CD14-positive monocyte (primary cell): ENCODE results near the gene DNAJB14. TPM values are rescaled to one million over a fixed set of nuclear protein-coding genes. Genes with fewer than 3 reads are reported as not detected.
A peak's percentile ranks its signal among the peaks of the same experiment; 100 is the strongest.

Experiments
- DNase-seq, 3 donors: peaks; one replicate each; pipeline ENCODE4 v3.0.0-alpha.2; 2011 to 2022
- H2AFZ ChIP-seq: 2 replicates; pipeline ENCODE4 v1.6.0; 2012; ENCODE audit warnings: mild to moderate bottlenecking, low read depth, low read length, inconsistent platforms; ENCODE audit not compliant: insufficient read depth, poor library complexity, severe bottlenecking
- H3K27ac ChIP-seq, 2 donors: 1 replicate in 1 of 2; 2 replicates in 1 of 2; pipeline ENCODE4 v1.5.1; 2012 to 2013; ENCODE audit warnings: low read length in 2 of 2, control low read depth in 1 of 2, inconsistent platforms in 1 of 2, low read depth in 1 of 2, mild to moderate bottlenecking in 1 of 2
- H3K27me3 ChIP-seq, 2 donors: one replicate each; pipeline versions ENCODE4 v1.6.0 to v1.6.1; 2011 to 2013; ENCODE audit warnings: low read length in 2 of 2; ENCODE audit not compliant: control insufficient read depth in 2 of 2, insufficient read depth in 2 of 2
- H3K36me3 ChIP-seq, 2 donors: replicated peaks in 1 of 2; 1 replicate in 1 of 2; 2 replicates in 1 of 2; pipeline versions ENCODE4 v1.5.1 to v1.6.1; 2012 to 2013; ENCODE audit warnings: low read length in 2 of 2, control low read depth in 1 of 2, inconsistent platforms in 1 of 2, mild to moderate bottlenecking in 1 of 2; ENCODE audit not compliant: insufficient read depth in 2 of 2, control insufficient read depth in 1 of 2
- H3K4me1 ChIP-seq, 2 donors: 1 replicate in 1 of 2; 2 replicates in 1 of 2; pipeline versions ENCODE4 v1.5.1 to v1.6.1; 2012 to 2013; ENCODE audit warnings: low read length in 2 of 2, control low read depth in 1 of 2, inconsistent platforms in 1 of 2, mild to moderate bottlenecking in 1 of 2, moderate library complexity in 1 of 2; ENCODE audit not compliant: insufficient read depth in 2 of 2, control insufficient read depth in 1 of 2
- H3K4me2 ChIP-seq: replicated peaks from 2 replicates; pipeline ENCODE3; 2012; ENCODE audit warnings: low read length, moderate library complexity, mild to moderate bottlenecking; ENCODE audit not compliant: poor library complexity, severe bottlenecking; ENCODE audit errors: extremely low read depth
- H3K4me3 ChIP-seq, 3 experiments: fragments of 200-600 bp in 1 of 3; sonication (generic) in 1 of 3; replicated peaks in 1 of 3; 1 replicate in 2 of 3; 2 replicates in 1 of 3; pipeline ENCODE4 v1.5.1; 2011 to 2013; ENCODE audit warnings: low read length in 3 of 3, mild to moderate bottlenecking in 3 of 3, control low read depth in 2 of 3, low read depth in 2 of 3, inconsistent platforms in 1 of 3, moderate library complexity in 1 of 3
- H3K79me2 ChIP-seq: 2 replicates; pipeline ENCODE4 v1.6.0; 2012; ENCODE audit warnings: mild to moderate bottlenecking, control low read depth, inconsistent platforms, low read length, moderate library complexity; ENCODE audit not compliant: insufficient read depth
- H3K9ac ChIP-seq: 2 replicates; pipeline ENCODE4 v1.6.0; 2017; ENCODE audit warnings: low read length, mild to moderate bottlenecking; ENCODE audit not compliant: insufficient read depth, poor library complexity, severe bottlenecking
- H3K9me3 ChIP-seq, 2 donors: replicated peaks in 1 of 2; 1 replicate in 1 of 2; 2 replicates in 1 of 2; pipeline versions ENCODE4 v1.5.1 to v1.6.1; 2012 to 2013; ENCODE audit warnings: low read length in 2 of 2, control low read depth in 1 of 2; ENCODE audit not compliant: control insufficient read depth in 1 of 2, insufficient read depth in 1 of 2
- H4K20me1 ChIP-seq: 2 replicates; pipeline ENCODE4 v1.6.0; 2012; ENCODE audit warnings: mild to moderate bottlenecking, low read length, control low read depth, moderate library complexity; ENCODE audit not compliant: insufficient read depth
- H3K27ac Mint-ChIP-seq, 7 donors: one replicate each; pipeline ENCODE4 v1.8.0; 2020; ENCODE audit warnings: mild to moderate bottlenecking in 7 of 7, mixed read lengths in 7 of 7, moderate library complexity in 6 of 7, inconsistent platforms in 2 of 7
- H3K27me3 Mint-ChIP-seq, 3 donors: one replicate each; pipeline ENCODE4 v1.8.0; 2021 to 2022; ENCODE audit warnings: low read depth in 3 of 3, mild to moderate bottlenecking in 3 of 3, mixed read lengths in 3 of 3, moderate library complexity in 3 of 3, inconsistent platforms in 1 of 3
- H3K36me3 Mint-ChIP-seq, 2 donors: one replicate each; pipeline ENCODE4 v1.8.0; 2020; ENCODE audit warnings: mixed read lengths in 2 of 2, inconsistent platforms in 1 of 2, mild to moderate bottlenecking in 1 of 2
- H3K4me1 Mint-ChIP-seq: one replicate; pipeline ENCODE4 v1.8.0; 2020; ENCODE audit warnings: mild to moderate bottlenecking, mixed read lengths
- H3K4me3 Mint-ChIP-seq, 2 donors: one replicate each; pipeline ENCODE4 v1.8.0; 2020; ENCODE audit warnings: mild to moderate bottlenecking in 2 of 2, mixed read lengths in 2 of 2, moderate library complexity in 1 of 2
- H3K9me3 Mint-ChIP-seq, 7 donors: one replicate each; pipeline ENCODE4 v1.8.0; 2020 to 2022; ENCODE audit warnings: mixed read lengths in 7 of 7, mild to moderate bottlenecking in 6 of 7, moderate library complexity in 6 of 7, inconsistent platforms in 2 of 7
- WGBS: methylation state at CpG from one replicate; pipeline ENCODE4 v1.1.5; 2013; ENCODE audit warnings: missing lambda C conversion rate; ENCODE audit not compliant: insufficient coverage; 5-methylcytosine and 5-hydroxymethylcytosine counted together
- intact Hi-C, 2 donors: fragments of 100-400 bp; cut with micrococcal nuclease; formaldehyde crosslinking; loops; one replicate each; pipeline versions ENCODE4 v1.15.0 to v1.15.1; 2023
- polyA plus RNA-seq, 3 donors: library from polyadenylated mRNA; depleted of rRNA in 1 of 3; unstranded in 2 of 3; stranded (reverse) in 1 of 3; fragments of 300-500 nt in 2 of 3; fragments of >200 nt in 1 of 3; fragmentation: Illumina TruSeq in 2 of 3; gene quantifications; 1 replicate in 2 of 3; 2 replicates in 1 of 3; pipeline ENCODE4 v1.2.3, GENCODE V29; 2012 to 2021
- TF ChIP-seq, protein P1 (sequence below): fragments of 200-600 bp; IDR thresholded peaks from one replicate; pipeline ENCODE4 v1.8.0; 2022; ENCODE audit warnings: antibody characterized with exemption, mild to moderate bottlenecking

The DNAJB14 gene
- polyA plus RNA-seq, 3 donors: 15.6 to 21.4 (median 21.4) TPM

DNA sequence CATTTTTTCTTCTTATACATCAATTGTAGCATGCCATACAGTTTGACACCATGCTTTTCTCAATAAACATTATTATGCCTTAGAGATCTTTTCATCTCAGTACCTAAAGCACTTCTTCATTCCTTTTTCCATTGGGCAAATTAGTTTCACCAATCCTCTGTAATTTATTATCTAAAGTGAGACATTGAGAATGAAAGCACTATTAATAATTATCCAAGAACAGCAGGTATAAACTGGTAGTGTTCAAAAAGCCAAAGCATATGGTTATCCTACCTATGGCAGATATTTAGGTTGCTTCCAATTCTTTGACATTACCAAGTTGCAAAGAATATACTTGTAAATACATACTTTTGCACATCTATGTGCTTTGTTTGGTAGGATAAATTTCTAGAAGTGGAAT lies 67.8 kb downstream of the DNAJB14 start:
- intact Hi-C loops: no loop called here
- peaks cover 4% of the 10 kb centered on the region for H3K4me1 Mint-ChIP-seq
- no peaks in the 10 kb centered on the region for H3K27me3 ChIP-seq
- peaks cover 2 to 6% of the 10 kb centered on the region in 2 donors for H3K4me1 ChIP-seq
- H3K4me3 ChIP-seq: no peak overlapping the region
- H3K36me3 ChIP-seq: peaks cover 54 to 90% of the 10 kb centered on the region in 2 donors
- no peaks in the 10 kb centered on the region for H3K9me3 Mint-ChIP-seq
- TF ChIP-seq, protein P1, sequence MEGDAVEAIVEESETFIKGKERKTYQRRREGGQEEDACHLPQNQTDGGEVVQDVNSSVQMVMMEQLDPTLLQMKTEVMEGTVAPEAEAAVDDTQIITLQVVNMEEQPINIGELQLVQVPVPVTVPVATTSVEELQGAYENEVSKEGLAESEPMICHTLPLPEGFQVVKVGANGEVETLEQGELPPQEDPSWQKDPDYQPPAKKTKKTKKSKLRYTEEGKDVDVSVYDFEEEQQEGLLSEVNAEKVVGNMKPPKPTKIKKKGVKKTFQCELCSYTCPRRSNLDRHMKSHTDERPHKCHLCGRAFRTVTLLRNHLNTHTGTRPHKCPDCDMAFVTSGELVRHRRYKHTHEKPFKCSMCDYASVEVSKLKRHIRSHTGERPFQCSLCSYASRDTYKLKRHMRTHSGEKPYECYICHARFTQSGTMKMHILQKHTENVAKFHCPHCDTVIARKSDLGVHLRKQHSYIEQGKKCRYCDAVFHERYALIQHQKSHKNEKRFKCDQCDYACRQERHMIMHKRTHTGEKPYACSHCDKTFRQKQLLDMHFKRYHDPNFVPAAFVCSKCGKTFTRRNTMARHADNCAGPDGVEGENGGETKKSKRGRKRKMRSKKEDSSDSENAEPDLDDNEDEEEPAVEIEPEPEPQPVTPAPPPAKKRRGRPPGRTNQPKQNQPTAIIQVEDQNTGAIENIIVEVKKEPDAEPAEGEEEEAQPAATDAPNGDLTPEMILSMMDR: no peak
- peaks cover 49 to 57% of the 10 kb centered on the region in 2 donors for H3K36me3 Mint-ChIP-seq
- H3K4me2 ChIP-seq: no peak overlapping the region
- no peak for DNase-seq
- H3K27ac Mint-ChIP-seq: peak overlapping the region in 1 of 7 donors; percentile 54
- no peaks in the 10 kb centered on the region for H3K79me2 ChIP-seq
- no peak overlapping the region for H2AFZ ChIP-seq
- no peaks in the 10 kb centered on the region for H4K20me1 ChIP-seq
- H3K27me3 Mint-ChIP-seq: no peaks in the 10 kb centered on the region
- H3K4me3 Mint-ChIP-seq: no peak overlapping the region
- no peaks in the 10 kb centered on the region for H3K9me3 ChIP-seq
- H3K27ac ChIP-seq: peak overlapping the region in 1 of 2 donors; percentile 11
- H3K9ac ChIP-seq: no peak overlapping the region

DNA sequence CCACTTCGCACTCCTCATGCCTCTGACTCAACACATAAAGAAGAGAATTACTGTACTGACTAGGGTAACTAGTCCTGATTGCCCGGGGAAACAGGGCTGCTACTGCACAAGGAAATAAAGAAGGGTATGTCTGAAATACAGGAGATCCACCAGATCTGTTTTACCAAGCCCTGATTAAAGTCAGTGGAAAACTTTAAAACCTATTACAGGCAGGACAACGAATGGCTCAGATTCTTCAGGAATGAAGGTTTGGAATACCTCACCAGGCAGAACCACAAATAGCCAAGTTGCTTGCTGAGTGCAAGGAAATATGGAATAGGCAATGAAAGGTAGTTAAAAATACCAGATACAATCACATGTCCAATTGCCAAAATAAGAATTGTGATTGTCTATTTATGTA lies 69.5 kb downstream of the DNAJB14 start:
- Histone ChIP-seq H3K27ac (peak overlapping the region in 1 of 2 donors; percentile 22), H3K4me2 (no peak overlapping the region), H4K20me1 (no peaks in the 10 kb centered on the region), H2AFZ (no peak overlapping the region), H3K4me3 (no peak overlapping the region), H3K79me2 (no peaks in the 10 kb centered on the region), H3K9me3 (no peaks in the 10 kb centered on the region), H3K9ac (no peak overlapping the region), H3K4me1 (peaks cover 2 to 6% of the 10 kb centered on the region in 2 donors), H3K36me3 (peaks cover 45 to 93% of the 10 kb centered on the region in 2 donors), H3K27me3 (no peaks in the 10 kb centered on the region)
- peaks cover 51 to 61% of the 10 kb centered on the region in 2 donors for H3K36me3 Mint-ChIP-seq
- H3K27ac Mint-ChIP-seq: peak overlapping the region in 1 of 7 donors; percentile 5
- H3K27me3 Mint-ChIP-seq: no peaks in the 10 kb centered on the region
- peaks cover 4% of the 10 kb centered on the region for H3K4me1 Mint-ChIP-seq
- H3K9me3 Mint-ChIP-seq: no peaks in the 10 kb centered on the region
- no CpG with 5 or more reads among the region's 3 CpGs for WGBS
- no peak overlapping the region for H3K4me3 Mint-ChIP-seq
- no peak for DNase-seq
- intact Hi-C loops: no loop called here
- TF ChIP-seq, protein P1: no peak
